Parathyroid adenoma (tissue), 2 donors: ENCODE measurements around the gene TNIP2.
"Not testable (repeated sequence)": the region's sequence is repeated elsewhere in the genome, so short reads cannot be mapped to it uniquely, and the experiment has no call there.

ENCODE experiments used
- H2AFZ ChIP-seq: fragments of 300-600 bp; sonication (generic); one replicate; pipeline ENCODE4 v1.7.0; 2017; ENCODE audit warnings: antibody characterized with exemption, mild to moderate bottlenecking
- H3K27ac ChIP-seq: fragments of 300-600 bp; sonication (generic); one replicate; pipeline ENCODE4 v1.7.0; 2017
- H3K27me3 ChIP-seq: fragments of 300-600 bp; sonication (generic); one replicate; pipeline ENCODE4 v1.7.0; 2017; ENCODE audit warnings: low read length; ENCODE audit not compliant: control insufficient read depth, insufficient read depth
- H3K36me3 ChIP-seq: fragments of 300-600 bp; sonication (generic); one replicate; pipeline ENCODE4 v1.7.0; 2017; ENCODE audit warnings: low read length; ENCODE audit not compliant: control insufficient read depth, insufficient read depth
- H3K4me1 ChIP-seq: fragments of 300-600 bp; sonication (generic); one replicate; pipeline ENCODE4 v1.7.0; 2017; ENCODE audit warnings: control low read depth
- H3K4me2 ChIP-seq: fragments of 300-600 bp; sonication (generic); one replicate; pipeline ENCODE4 v1.7.0; 2017; ENCODE audit warnings: low read length
- H3K4me3 ChIP-seq: fragments of 300-600 bp; sonication (generic); one replicate; pipeline ENCODE4 v1.7.0; 2017; ENCODE audit warnings: low read depth, low read length
- H3K79me2 ChIP-seq: fragments of 300-600 bp; sonication (generic); one replicate; pipeline ENCODE4 v1.7.0; 2017; ENCODE audit warnings: control low read depth
- H3K9ac ChIP-seq: fragments of 300-600 bp; sonication (generic); one replicate; pipeline ENCODE4 v1.7.0; 2017; ENCODE audit warnings: mild to moderate bottlenecking
- H3K9me3 ChIP-seq: fragments of 300-600 bp; sonication (generic); one replicate; pipeline ENCODE4 v1.7.0; 2017; ENCODE audit warnings: low read length; ENCODE audit not compliant: control insufficient read depth
- TF ChIP-seq, protein P1 (sequence below): fragments of 300-600 bp; sonication (generic); IDR thresholded peaks from one replicate; pipeline ENCODE4 v1.7.0; 2017; ENCODE audit warnings: antibody characterized with exemption, mild to moderate bottlenecking
- donor health status: primary hyperparathyroidism.

The TNIP2 gene

DNA sequence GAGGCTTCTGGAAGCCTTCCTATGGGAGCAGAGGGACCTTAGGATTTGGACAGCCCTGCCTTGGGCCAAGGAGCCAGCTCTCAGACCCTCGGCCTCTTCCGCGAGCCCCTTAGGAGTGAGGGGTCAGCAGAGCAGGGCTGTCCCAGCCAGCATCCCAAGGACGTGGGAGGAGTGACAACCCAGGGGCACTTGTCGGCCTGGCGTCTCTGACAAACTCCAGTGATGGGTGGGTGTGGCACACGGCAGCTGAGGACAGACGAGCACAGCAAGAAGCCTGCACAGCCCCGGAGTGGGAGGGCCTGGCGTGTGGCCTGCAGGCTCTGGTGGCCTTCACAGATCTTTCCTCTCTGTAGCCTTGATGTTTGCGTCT is 11.6 kb upstream of the TNIP2 start:
- H3K79me2 ChIP-seq = no peaks in the 10 kb centered on the region
- no peaks in the 10 kb centered on the region for H3K9me3 ChIP-seq
- H3K27ac ChIP-seq = no peak overlapping the region
- no peaks in the 10 kb centered on the region for H3K36me3 ChIP-seq
- TF ChIP-seq, protein P1, sequence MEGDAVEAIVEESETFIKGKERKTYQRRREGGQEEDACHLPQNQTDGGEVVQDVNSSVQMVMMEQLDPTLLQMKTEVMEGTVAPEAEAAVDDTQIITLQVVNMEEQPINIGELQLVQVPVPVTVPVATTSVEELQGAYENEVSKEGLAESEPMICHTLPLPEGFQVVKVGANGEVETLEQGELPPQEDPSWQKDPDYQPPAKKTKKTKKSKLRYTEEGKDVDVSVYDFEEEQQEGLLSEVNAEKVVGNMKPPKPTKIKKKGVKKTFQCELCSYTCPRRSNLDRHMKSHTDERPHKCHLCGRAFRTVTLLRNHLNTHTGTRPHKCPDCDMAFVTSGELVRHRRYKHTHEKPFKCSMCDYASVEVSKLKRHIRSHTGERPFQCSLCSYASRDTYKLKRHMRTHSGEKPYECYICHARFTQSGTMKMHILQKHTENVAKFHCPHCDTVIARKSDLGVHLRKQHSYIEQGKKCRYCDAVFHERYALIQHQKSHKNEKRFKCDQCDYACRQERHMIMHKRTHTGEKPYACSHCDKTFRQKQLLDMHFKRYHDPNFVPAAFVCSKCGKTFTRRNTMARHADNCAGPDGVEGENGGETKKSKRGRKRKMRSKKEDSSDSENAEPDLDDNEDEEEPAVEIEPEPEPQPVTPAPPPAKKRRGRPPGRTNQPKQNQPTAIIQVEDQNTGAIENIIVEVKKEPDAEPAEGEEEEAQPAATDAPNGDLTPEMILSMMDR = no peak
- no peaks in the 10 kb centered on the region for H3K4me1 ChIP-seq
- no peak overlapping the region for H3K4me3 ChIP-seq
- no peak overlapping the region for H2AFZ ChIP-seq
- no peak overlapping the region for H3K4me2 ChIP-seq
- H3K27me3 ChIP-seq = no peaks in the 10 kb centered on the region
- no peak overlapping the region for H3K9ac ChIP-seq

DNA sequence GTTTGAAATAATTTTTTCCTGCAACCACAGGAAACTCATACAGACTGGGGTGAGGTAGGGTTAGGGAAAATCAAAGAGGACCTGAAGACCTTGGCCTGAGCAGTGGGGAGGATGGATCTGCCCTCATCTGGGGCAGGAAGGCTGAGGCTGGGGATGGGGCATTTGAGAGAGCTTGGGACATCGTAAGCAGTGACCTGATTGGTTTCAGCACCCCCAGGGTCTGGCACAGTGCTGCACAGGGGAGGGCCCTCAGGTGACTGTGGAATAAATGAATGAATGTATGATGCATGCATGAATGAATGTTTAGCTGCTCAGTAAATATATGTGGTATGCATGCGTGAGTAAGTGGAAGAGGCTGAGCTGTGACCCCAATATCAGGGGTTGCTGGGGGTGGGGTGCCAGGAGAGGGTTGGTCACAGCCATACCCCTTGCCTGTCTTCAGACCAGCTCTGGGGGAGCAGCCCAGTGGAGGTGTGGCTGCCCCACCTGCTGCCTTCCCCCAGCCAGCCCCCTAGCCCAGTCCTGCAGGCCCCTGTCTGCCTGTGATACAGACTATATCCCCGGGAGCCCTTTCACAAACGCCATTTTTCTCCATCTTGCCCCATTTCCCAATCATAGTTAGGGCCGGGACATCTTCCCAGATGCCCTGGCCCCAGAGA is 11.0 kb upstream of the TNIP2 start:
- H3K27ac ChIP-seq = no peak overlapping the region
- no peak overlapping the region for H3K4me2 ChIP-seq
- no peak overlapping the region for H2AFZ ChIP-seq
- no peaks in the 10 kb centered on the region for H3K36me3 ChIP-seq
- TF ChIP-seq, protein P1 = no peak
- H3K4me3 ChIP-seq = no peak overlapping the region
- no peaks in the 10 kb centered on the region for H3K27me3 ChIP-seq
- no peak overlapping the region for H3K9ac ChIP-seq
- no peaks in the 10 kb centered on the region for H3K79me2 ChIP-seq
- no peaks in the 10 kb centered on the region for H3K9me3 ChIP-seq
- H3K4me1 ChIP-seq = no peaks in the 10 kb centered on the region

DNA sequence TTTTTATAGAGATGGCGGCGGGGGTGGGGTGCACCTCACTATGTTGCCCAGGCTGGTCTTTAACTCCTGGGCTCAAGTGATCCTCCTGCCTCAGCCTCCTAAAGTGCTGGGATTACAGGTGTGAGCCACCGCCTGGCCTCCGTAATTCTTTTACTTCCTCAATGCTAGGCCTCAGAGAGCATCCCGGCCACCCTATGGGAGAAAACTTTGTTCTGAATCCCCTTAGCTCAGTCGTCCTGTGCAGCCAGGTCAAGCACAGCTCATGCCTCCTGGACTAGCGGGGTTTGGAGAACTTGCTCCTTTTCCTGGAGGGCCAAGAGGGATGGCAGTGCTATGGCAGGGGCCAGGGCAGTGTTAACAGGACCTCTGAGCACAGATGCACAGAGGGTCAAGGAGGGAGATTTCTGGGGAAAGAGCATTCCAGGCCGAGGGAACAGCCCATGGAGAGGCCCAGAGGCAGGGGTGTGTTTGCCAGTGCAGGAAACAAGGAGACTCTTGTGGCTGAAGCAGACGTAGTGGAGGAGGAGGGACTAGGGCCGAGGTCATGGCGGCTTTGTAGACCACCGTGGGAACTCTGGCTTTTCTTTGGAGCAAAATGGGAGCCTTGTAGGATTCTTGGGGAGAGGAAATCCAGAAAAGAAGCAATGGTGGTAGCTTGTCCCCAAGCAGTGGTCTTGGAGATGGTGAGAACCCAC is 9.8 kb upstream of the TNIP2 start:
- Histone ChIP-seq H3K36me3 (no peaks in the 10 kb centered on the region), H3K4me1 (no peaks in the 10 kb centered on the region), H3K4me2 (no peak overlapping the region), H2AFZ (no peak overlapping the region), H3K27me3 (no peaks in the 10 kb centered on the region), H3K9me3 (no peaks in the 10 kb centered on the region), H3K27ac (no peak overlapping the region), H3K9ac (no peak overlapping the region), H3K4me3 (no peak overlapping the region), H3K79me2 (no peaks in the 10 kb centered on the region)
- TF ChIP-seq, protein P1 = no peak

DNA sequence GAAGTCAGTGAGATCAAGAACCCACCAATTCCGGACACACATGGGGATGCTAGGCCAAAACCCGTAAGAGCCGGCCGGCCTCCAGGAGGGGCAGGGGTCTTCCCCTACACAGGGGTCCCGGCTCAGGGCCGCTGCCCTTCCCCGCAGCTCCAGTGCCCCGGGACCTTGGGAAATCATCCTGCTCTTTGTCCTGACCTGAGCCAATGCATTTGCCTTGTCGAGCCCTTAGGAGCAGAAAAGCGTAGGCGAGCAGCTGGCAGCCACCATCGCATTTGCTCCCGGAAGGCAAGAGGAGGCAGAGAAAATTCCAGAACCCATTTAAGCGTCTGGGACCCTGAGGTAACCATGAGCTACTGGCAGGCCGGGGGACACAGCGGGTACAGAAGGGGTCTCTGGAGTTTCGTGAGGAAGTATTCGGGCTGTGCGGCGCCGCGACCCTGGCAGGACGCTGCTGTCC is 7.4 kb upstream of the TNIP2 start:
- H3K4me1 ChIP-seq = no peaks in the 10 kb centered on the region
- TF ChIP-seq, protein P1 = no peak
- H3K27ac ChIP-seq = no peak overlapping the region
- H3K9me3 ChIP-seq = no peaks in the 10 kb centered on the region
- peak overlapping the region; percentile 77 for H2AFZ ChIP-seq
- no peaks in the 10 kb centered on the region for H3K27me3 ChIP-seq
- H3K4me3 ChIP-seq = peak overlapping the region; percentile 31
- peak overlapping the region; percentile 53 for H3K4me2 ChIP-seq
- no peak overlapping the region for H3K9ac ChIP-seq
- H3K36me3 ChIP-seq = no peaks in the 10 kb centered on the region
- H3K79me2 ChIP-seq = no peaks in the 10 kb centered on the region

DNA sequence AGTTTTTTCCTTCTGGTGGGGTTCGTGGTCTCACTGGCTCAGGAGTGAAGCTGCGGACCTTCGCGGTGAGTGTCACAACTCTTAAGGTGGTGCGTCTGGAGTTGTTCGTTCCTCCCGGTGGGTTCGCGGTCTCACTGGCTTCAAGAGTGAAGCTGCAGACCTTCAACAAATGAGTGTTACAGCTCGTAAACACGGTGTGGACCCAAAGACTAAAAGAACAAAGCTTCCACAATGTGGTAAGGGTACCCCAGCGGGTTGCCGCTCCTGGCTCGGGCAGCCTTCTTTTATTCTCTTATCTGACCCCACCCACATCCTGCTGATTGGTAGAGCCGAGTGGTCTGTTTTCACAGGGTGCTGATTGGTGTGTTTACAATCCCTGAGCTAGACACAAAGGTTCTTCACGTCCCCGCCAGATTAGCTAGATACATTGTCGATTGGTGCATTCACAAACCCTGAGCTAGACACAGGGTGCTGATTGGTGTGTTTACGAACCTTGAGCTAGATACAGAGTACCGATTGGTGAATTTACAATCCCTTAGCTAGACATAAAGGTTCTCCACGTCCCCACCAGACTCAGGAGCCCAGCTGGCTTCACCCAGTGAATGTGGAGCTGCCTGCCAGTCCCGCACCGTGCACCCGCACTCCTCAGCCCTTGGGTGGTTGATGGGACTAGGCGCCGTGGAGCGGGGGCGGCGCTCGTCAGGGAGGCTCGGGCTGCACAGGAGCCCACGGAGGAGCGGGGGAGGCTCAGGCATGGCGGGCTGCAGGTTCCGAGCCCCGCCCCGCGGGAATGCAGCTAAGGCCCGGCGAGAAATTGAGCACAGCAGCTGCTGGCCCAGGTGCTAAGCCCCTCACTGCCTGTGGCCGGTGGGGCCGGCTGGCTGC is 6.6 kb upstream of the TNIP2 start:
- not testable (repeated sequence) for H3K9me3 ChIP-seq, H3K27ac ChIP-seq, H2AFZ ChIP-seq, H3K4me3 ChIP-seq, H3K36me3 ChIP-seq, H3K4me2 ChIP-seq, H3K9ac ChIP-seq, H3K27me3 ChIP-seq, H3K4me1 ChIP-seq, H3K79me2 ChIP-seq
